RCC 7860 (cell line): ENCODE measurements around the gene ZXDC.

Experiments
- DNase-seq: peaks from one replicate; pipeline ENCODE4 v3.0.0-alpha.2; 2015; ENCODE audit warnings: low spot score
- FAIRE-seq: peaks from 2 replicates; lab custom pipeline; 2012; peaks lifted over from hg19 to GRCh38; lab: Jason Lieb, UNC

The ZXDC gene

DNA sequence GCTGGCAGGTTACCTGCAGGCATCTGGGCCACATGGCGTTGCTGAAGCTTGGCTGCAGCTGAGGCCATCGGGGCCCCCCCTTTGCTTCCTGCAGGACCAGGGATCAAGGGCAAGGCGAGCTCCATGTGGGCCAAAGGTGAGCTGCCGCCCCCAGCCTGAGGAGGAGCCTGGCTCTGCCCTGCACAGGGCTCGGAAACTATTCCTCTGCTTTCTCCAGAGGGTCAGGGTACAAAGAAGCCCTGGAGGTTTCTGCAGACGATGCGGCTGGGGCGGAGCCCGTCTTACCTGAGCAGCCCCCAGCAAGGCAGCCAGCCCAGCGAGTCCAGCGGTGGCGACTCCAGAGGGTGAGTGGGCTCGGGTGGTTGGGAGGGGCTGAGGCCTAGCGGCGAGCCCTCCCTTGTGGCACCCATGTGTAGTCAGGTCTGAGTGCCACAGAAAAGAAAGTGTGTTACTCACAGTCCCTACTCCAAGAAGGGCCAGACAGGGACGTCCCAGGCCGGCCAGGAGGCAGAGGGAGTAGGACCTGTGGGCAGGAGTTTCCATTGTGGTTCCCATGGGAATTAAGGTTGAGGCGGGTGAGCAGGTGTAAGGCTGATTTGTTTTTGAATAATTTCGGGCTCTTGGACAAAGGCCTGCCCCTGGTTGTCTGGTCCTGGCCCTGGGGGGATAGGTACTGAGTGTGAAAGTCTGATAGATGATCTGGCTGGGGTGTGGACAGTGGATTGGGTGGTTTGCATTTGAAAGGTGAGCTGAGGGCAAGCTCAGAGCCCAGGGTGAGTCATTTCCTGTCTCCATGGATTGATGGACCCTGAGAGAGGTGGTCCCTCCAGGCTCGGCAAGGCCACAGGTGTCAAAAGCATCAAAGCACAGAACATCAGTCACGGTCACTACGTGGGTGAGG is 55.6 kb downstream of the ZXDC start:
- FAIRE-seq: no peak
- DNase-seq: no peak

- DNase-seq: no peak
- FAIRE-seq: no peak
These were observed 56.5 kb downstream of the ZXDC start for GRCh38 chr3:126419151-126419703.

GRCh38 chr3:126418661-126419131 is 57.0 kb downstream of the ZXDC start:
- DNase-seq: no peak

GRCh38 chr3:126417981-126418530 is 57.6 kb downstream of the ZXDC start:
- DNase-seq (no peak), FAIRE-seq (no peak)

More at GRCh38 chr3:126418661-126419131, 57.0 kb downstream of the ZXDC start:
- FAIRE-seq: no peak

DNA sequence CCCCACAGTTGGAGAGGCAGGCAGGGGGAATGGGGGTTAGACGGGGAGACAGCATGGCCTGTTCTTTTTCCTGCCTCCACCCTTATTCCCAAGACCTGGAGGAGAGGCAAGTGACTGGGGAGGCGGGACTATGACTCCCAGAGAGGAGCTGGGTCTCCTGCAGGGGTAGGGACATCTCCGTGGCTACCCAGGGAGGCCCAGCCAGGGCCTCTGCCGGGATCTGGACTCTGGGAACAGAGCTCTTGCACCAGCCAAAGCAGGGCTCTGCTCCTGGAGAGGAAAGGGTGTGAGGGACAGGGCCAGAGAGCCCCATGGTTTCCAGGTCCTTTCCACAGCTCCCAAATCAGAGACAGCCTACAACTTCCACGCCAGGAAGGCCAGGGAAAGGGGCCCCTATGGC is 58.2 kb downstream of the ZXDC start:
- FAIRE-seq: no peak
- no peak for DNase-seq

DNA sequence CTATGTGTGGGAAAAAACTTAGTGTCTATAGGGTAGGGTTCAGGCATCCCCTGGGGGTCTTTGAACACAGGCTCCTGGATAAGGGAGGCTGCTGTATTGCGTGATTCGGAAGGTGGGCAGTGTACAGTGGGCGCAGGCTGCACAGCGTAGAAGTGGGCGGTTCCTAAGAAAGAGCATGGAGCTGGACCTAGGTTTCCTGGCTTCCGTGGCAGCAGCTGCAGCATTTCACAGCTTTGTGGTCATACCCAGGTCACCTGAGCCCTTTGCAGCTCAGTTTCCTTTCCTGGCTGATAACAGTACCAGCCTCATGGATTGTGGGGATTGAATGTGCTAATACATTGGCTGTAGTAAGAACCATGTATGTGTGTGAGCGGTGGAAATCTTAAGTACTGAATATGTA is 58.7 kb downstream of the ZXDC start:
- DNase-seq (no peak), FAIRE-seq (no peak)

GRCh38 chr3:126415661-126416591 is 59.8 kb downstream of the ZXDC start:
- FAIRE-seq: no peak
- DNase-seq: no peak

GRCh38 chr3:126414961-126415660 is 60.6 kb downstream of the ZXDC start:
- no peak for FAIRE-seq
- DNase-seq: no peak

GRCh38 chr3:126414406-126414805 is 61.3 kb downstream of the ZXDC start:
- FAIRE-seq (no peak), DNase-seq (no peak)

DNA sequence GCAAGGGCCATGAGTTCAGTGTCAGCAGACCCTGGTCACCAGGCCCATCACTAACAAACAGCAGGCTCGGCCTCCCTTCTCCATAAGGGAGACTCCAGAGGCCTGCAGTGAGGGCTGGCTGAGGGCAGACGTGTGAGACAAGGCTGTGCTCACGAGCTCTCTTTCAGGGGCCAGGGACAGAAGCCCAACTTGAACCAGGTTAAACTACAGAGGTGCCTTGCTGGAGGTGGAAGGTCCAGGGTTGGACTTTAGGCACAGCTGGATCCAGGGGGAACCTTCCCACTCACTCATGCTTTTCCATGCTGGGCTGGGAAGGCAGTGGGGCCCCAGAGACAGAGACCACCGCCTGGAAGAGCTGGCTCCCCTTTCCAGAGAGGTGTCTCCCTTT is 62.0 kb downstream of the ZXDC start:
- FAIRE-seq (no peak), DNase-seq (no peak)

DNA sequence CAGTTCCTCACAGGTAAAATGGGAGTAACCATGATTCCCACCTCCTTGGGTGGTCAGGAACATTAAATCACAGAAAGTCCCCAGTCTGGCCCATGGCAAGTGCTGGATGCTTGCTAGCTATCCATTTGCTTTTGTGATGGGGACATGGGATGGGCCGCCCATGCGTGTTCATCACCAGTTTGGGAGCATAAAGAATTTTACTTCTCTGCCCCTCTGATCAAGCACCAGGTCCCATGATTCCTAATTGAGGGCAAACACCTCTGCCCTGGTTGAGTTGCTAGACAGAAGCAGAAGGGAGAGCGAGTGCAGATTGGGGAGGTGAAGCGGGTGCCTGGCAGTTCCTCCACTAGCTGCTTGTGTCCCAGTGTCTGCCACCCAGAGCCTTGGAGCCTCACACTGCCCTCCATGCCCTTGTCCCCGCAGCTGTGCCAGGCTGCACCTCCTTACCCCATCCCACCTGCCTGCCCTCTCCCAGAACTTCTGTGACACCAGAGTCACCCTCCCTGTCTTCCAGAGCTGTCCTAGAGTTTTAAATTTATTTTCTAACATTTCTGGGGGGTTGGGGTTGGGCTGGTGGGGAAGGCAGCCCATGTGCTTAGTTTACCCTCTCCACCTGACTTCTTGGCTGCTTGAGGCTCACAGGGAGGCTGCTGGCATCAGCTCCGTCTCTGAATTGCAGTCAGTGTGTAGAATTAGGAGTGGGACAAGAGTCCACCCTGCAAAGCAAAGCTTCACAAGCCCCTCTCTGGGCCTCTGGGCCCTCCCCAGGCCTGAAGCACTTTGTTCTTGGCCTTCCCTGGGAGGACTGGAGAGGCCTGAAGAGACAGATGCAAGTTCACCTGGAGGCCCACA is 62.6 kb downstream of the ZXDC start:
- no peak for FAIRE-seq
- no peak for DNase-seq

- FAIRE-seq (no peak), DNase-seq (no peak)
These were observed 67.6 kb downstream of the ZXDC start for GRCh38 chr3:126408099-126408498.

- DNase-seq (no peak), FAIRE-seq (no peak)
These were observed 68.2 kb downstream of the ZXDC start for GRCh38 chr3:126407412-126408044.

- DNase-seq (no peak), FAIRE-seq (no peak)
These were observed 69.0 kb downstream of the ZXDC start for GRCh38 chr3:126406389-126407296.

DNA sequence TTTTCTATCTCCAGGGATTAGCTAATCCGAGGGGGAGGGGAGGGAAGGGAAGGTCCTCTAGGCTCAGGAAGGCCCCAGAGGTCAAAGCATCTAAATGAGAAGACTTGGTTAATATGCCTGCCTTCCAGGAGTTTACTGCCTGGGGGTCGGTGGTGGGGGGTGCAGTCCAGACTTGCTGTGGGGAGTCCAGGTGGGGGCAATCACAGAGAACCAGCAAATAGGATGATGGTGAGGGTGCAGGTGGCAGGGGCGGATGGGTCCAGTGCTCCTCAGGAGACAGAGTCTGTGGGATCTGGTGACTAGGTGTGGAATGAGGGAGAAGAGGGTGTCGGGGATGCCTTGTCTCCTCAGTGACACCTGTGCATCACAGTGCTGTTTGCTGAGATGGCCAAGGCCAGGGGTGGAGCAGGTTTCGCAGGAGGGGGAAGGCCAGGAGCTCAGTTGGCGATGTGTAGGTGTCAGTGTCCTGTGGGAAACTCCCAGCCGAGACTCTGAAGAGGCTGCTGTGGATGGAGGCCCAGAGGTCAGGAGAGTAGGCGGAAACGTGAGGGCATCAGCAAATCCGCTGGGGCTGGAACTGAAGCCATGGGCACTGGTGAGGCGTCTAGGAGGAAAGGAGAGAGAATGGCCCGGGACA is 72.9 kb downstream of the ZXDC start:
- DNase-seq: no peak
- FAIRE-seq: no peak

DNA sequence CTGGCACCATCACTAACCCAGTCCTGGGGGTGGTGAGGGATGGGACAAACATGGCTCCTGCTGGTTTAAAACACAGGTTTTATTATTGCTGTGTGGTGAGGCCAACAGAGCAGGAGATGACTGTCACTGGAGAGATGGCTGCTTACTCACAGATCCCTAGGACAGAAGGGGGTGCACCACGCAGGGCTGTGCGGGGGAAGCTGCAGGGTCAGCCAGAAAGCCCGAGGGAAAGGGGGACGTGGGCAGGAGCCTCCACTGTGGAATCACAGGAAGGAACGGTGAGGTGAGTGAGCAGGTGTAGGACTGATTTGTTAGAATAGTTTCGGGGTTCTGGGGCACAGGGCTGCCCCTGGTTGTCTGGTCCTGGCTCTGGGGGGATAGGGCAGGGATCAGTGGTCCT is 73.5 kb downstream of the ZXDC start:
- no peak for FAIRE-seq

DNA sequence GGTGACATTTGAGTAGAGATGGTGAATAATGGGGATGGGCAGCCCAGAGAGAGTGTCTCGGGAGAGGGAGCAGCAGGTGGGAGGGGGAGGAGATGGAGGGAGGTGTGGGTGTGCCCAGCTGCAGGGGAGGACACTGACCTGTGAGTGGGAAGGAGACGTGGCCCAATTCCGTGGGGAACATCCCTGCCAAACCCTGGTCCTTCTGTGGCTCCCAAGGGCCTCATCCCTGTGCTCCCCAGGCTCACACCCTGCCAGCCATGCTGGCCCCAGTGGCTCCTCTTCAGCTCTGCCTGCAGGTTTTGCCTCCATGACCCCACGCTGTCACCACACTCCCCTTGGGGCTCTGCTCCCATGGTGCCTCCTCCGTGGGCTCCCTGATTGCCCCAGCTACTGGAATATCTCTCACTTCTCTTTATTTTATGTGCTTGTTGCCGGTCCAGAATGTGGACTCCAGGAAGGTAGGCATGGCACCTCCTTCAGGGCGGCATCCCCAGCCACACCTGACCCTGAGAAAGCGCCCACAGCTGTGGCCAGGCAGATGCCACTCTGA is 74.0 kb downstream of the ZXDC start:
- DNase-seq: no peak
- no peak for FAIRE-seq

More for the DNA sequence above, 73.5 kb downstream of the ZXDC start:
- DNase-seq: no peak
